Glomerular endothelial cell (primary cell): ENCODE measurements around the gene TMEM129. TPM values are rescaled to one million over a fixed set of nuclear protein-coding genes. Genes with fewer than 3 reads are reported as not detected.
"Not testable (repeated sequence)": the region's sequence is repeated elsewhere in the genome, so short reads cannot be mapped to it uniquely, and the experiment has no call there.

Experiments
- DNase-seq: peaks from one replicate; pipeline ENCODE4 v3.0.0-alpha.2; 2011; ENCODE audit warnings: low read depth, low spot score; ENCODE audit errors: extremely low read depth
- total RNA-seq: library from RNA; depleted of rRNA; stranded (reverse); fragments of >200 nt; gene quantifications from 2 replicates; pipeline ENCODE4 v1.2.3, GENCODE V29; 2015

TMEM129 gene
- total RNA-seq, 1 donor from 2014 or later: 49.5 TPM

DNA sequence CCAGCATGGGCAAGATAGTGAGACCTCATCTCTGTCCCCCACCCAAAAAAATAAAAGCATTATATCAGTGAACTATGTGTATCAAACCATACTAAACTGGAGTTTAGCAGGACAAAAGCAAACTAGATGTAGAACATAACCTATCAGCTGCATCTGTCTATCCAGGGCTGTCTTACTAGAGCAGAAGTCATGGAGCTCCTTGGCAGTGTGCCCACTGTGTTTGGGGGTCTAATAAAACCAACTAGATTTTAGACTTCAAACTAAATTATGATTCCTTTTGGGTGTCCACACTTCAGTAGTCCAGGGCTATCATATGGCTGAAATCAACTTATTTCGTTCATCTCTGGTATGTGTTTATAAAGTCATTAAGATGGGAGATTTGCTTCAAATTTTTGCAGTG, 17.3 kb downstream of the TMEM129 start:
- no peak for DNase-seq

- DNase-seq: not testable (repeated sequence)
Observed at GRCh38 chr4:1701671-1702070, 19.5 kb downstream of the TMEM129 start.

DNA sequence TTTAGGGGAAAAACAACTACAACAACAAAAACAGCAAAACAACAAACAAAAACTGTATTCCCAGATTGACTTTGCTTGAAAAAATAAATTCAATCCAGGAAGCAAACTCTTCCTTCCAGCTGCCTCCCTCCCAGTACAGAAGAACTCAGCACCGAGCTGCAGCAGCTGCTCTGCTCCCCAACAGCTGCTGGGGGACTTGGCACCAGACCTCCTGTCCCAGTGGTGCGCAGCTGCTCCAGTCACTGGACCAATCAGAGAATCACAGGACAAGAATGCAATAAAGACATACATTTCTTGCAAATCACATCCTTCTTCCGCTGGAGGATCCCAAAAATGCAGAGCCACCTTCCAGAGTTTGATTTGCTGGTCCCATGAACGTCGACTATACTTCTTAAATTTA, 25.2 kb downstream of the TMEM129 start:
- no peak for DNase-seq

DNA sequence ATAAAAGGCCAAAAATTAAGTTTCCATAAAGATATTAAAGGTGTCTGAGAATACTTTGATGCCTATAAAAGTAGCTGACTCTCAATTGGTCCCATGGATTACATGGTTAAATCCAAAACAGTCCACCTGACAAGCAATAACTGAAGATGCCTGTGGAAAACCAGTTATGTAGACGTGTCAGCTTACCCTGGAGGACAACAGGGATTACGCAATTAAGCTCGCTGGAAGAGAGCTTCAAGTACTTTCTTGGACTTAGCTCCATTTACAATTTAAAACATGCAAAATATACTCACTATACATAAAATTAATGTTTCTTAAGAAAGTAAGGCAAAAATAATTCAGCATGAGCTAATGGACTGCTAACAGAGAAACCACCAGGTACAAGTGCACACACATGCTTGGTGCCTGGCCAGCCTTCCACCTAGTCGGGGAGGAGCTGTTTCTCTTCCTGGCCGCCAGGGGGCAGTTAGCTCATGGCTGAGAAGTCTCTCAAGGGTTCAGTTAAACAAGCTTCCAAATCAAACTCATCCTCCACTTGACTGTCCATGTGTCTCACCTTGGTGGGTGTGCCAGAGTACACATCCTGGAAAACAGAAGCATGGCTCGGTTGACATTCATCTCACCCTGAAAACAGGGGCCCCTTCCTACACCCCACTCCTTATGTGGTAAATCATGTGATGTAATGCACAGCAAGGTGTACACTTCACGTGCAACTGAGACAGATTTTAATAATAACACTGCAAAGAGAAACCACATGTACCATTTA, 27.8 kb downstream of the TMEM129 start:
- DNase-seq: no peak

- DNase-seq: no peak
Observed at GRCh38 chr4:1691737-1692373, 29.3 kb downstream of the TMEM129 start.

- DNase-seq: no peak
Observed at GRCh38 chr4:1690698-1691097, 30.4 kb downstream of the TMEM129 start.

- no peak for DNase-seq
Observed at GRCh38 chr4:1686440-1687036, 34.6 kb downstream of the TMEM129 start.

DNA sequence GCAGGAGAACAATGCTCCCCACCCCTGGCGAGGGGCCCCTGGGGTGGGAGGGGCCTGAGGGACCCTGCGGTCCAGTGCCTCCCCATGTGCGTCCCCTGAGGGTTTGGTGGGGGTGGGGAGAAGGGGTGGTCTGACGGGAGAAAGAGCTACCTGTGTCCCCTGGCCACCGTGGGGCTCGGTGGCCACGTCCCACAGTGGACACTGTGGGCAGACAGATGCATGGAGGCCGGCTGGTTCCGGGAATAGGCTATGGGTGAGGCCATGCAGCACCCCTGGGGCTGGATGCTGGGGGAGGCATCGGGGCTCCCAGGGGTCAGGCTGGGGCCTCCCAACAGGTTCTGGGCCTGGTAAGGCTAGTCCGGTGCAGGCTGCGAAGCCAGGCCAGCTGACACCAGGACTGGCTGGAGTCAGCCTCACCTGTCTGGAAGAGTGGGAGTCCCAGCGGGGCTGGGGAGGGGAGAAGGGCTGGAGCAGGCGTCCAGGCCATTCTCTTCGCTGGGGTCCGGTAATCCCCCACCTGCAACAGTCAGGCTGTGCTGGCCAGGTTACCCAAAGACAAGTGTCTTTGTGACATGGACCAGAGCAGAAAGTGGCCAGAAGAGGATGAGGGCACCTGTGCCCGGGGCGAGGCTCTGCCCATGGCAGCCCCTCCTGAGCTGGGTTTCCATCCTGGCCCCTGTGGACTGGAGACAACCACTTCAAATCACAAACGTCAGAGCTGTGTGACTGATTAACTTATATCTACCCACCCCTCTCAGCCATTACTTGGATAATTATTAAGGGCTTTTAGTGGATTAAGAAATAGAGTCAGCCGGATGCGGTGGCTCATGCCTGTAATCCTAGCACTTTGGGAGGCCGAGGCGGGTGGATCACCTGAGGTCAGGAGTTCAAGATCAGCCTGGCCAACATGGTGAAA, 35.6 kb downstream of the TMEM129 start:
- DNase-seq: no peak

DNA sequence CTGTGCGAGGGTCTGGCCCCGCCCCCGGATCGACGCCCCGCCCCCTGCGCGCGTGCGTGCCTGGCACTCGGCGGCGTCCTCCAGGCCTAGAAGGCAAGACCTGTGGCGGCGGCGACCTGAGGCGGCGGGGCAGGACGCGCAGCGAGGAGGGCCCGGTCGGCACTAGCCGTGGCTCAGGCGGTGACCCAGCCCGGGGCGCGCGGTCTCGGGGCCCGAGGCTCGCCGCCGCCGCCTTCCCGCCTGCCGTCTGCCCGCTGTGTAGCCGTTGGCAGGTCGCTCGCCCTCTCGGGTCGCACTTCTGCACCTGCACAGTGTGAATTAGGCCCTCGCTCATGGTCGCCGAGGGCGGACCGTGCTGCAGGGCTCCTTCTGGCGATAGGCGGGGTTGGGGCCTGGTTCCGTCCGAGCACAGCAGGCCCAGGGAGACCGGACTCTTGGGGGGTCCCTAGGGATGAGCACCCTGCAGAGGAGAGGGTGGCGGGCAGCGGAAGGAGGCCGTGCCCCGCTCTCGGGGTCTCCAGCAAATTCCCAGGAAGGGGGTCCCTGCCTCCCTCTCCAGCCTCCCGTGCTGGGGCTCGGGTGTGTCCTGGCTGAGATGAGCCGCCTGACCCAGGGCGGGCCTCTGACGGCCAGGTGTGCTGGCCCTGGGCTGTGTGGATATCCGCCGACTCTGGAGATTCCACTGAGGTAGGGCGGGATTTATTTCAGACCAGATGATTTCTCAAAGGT, 36.5 kb downstream of the TMEM129 start:
- DNase-seq: no peak

- DNase-seq: no peak
Observed at GRCh38 chr4:1683736-1684505, 37.2 kb downstream of the TMEM129 start, which contains the start of gene FAM53A. FAM53A (minus strand) TSS chr4:1684313; CDS start chr4:1668741, 15,572 bp downstream.

DNA sequence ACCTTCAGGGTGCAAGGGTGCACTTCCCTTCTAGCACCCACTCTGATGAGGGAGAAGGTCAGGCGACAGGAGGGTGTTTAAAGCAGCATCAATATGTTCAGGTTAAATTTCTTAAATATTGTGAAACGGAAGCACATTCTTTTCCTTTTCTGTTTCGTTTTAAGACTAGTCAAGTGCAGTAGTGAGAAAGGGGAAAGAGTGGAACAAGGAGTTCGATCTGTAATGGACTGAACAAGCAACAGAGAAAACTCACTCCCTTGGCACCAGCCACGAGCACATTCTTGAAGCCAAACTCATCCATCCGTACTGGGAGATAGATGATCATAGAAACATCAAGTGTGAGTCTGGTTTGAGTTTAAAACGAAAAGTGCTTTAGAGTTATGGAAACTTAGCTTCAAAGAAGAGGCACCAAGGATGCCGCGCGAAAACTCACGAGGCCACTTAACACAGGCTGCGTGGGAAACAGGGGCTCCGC, 37.8 kb downstream of the TMEM129 start:
- peak; percentile 10 for DNase-seq

GRCh38 chr4:1682860-1683259, 38.3 kb downstream of the TMEM129 start:
- DNase-seq: no peak

DNA sequence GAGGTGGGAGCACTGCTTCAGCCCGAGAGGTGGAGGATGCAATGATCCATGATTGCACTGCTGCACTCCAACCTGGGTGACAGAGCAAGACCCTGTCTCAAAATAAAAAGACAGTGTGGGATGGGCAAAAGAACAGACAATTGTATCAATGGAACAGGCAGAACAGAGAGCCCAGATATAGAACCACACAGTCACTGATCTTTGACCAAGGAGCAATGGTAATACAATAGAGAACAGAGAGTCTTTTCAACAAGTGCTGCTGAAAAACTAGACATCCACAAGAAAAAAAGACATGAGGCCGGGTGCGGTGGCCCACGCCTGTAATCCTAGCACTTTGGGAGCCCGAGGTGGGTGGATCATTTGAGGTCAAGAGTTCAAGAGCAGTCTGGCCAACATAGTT, 42.9 kb downstream of the TMEM129 start:
- no peak for DNase-seq

DNA sequence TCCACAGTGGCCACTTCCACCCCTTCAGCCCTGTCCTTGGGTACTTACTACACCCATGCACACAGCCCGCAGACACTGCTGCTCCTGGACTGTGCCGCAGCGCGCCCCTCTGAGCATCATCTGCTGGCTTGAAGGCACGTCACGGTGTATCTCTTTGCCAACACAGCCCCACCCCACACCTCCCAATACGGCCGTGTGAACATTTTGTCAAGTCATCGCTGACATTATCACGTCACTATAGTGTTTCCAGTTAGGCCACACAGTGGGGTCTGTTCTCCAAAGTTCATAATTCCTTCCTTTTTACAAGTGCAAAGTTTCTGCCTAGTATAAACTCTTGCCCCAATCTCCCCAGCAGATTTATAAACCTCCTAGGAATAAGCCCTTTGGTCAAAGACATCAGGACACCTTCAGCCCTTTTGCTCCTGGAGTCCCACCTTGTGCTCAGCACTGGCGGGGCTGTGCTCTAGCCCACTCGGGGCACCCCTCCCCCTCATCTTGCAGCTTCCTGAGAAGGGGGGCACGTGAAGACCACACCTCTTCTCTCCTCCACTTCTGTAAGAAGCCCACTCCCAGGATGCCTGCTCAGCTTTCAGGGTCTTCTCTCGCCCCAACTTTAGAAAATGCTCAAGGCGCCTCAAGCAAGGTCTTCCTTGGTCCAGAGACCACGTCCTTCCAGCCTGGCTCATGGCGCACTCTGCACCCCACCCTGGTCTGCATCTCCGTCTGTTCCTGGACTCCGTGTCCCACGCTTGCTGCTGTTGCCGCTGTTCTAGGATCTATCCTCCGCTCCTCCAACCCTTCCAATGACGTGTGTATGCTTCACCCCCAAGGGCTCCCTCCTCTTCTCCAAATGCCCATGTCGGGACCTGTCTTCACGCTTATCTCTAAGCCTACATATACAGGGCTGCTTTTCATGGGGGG, 44.3 kb downstream of the TMEM129 start:
- DNase-seq: no peak

DNA sequence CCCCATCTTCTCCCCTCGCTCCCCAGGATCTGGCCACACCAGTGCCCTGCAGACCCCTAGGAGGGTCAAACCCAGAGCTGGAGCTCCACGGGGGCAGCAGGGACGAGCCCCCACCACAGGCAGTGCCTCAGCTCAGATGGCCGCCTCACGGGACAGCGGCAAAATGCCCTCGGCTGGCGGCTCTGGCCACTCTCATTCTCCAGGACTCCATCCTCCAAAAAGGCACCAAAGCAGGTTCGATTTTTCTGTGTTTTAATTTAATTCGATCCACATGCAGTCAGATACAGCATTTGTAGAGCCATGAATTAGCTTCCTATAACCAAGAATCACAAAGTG, 45.4 kb downstream of the TMEM129 start:
- DNase-seq: no peak

GRCh38 chr4:1675136-1675801, 45.9 kb downstream of the TMEM129 start:
- DNase-seq: no peak

DNA sequence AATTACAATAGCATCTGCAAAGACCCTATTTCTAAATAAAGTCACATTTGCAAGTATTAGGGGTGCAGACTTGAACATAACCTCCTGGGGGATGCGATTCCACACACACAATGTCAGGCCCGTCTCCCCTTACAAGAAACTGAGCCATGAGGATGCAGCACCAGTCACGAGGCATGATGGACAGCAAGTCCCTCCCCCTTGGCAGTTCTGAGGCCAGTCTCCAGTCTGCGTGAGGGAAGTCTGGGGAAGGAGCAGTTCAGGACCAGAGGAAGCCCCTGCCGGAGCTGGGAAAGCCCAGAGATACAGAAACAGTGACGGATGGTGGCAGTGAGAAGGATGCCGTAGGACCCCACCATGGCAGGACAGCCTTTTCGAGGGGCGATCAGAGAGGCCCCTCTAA, 46.4 kb downstream of the TMEM129 start:
- DNase-seq: no peak

GRCh38 chr4:1673671-1674070, 47.5 kb downstream of the TMEM129 start:
- DNase-seq: no peak
